Upper lobe of left lung (tissue), 4 donors: ENCODE results near the gene BPTF.

ENCODE experiments used
- EP300 ChIP-seq, 4 donors: sonication (generic); formaldehyde crosslinking; IDR thresholded peaks; one replicate each; pipeline ENCODE4 v1.5.1; 2017; ENCODE audit warnings: antibody characterized with exemption in 4 of 4, control low read depth in 2 of 4
- POLR2A ChIP-seq, 4 donors: fragments of 450-650 bp; IDR thresholded peaks; one replicate each; pipeline ENCODE4 v1.5.1; 2016 to 2017; ENCODE audit warnings: antibody characterized with exemption in 4 of 4, mild to moderate bottlenecking in 2 of 4
- POLR2AphosphoS5 ChIP-seq, 2 donors: sonication (generic); formaldehyde crosslinking; IDR thresholded peaks; one replicate each; pipeline ENCODE4 v1.5.1; 2017; ENCODE audit warnings: antibody characterized with exemption in 2 of 2
- TF ChIP-seq, protein P1 (sequence below), 6 experiments: fragments of 450-650 bp in 4 of 6; fragments of 200-600 bp in 2 of 6; sonication (generic) in 2 of 6; IDR thresholded peaks; one replicate each; pipeline ENCODE4 v1.5.1; 2016 to 2019; ENCODE audit warnings: antibody characterized with exemption in 6 of 6

DNA sequence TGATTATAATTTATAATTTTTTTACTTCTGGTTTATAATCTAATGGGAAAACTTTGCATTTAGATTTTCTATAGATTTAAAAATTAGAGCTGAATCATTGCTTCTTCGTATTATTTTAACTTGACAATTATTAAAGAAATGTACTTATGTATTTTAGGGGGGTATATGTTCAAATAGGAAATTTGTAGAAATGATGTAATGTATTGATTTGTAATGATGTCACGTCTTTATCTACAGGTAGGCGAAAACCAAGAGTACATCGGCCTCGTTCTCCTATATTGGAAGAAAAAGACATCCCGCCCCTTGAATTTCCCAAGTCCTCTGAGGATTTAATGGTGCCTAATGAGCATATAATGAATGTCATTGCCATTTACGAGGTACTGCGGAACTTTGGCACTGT is 28.4 kb downstream of the BPTF start:
- TF ChIP-seq, protein P1, sequence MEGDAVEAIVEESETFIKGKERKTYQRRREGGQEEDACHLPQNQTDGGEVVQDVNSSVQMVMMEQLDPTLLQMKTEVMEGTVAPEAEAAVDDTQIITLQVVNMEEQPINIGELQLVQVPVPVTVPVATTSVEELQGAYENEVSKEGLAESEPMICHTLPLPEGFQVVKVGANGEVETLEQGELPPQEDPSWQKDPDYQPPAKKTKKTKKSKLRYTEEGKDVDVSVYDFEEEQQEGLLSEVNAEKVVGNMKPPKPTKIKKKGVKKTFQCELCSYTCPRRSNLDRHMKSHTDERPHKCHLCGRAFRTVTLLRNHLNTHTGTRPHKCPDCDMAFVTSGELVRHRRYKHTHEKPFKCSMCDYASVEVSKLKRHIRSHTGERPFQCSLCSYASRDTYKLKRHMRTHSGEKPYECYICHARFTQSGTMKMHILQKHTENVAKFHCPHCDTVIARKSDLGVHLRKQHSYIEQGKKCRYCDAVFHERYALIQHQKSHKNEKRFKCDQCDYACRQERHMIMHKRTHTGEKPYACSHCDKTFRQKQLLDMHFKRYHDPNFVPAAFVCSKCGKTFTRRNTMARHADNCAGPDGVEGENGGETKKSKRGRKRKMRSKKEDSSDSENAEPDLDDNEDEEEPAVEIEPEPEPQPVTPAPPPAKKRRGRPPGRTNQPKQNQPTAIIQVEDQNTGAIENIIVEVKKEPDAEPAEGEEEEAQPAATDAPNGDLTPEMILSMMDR (IDR thresholded peaks at IDR 0.05), result no peak
- TF ChIP-seq EP300 (IDR thresholded peaks at IDR 0.05) (no peak), POLR2A (IDR thresholded peaks at IDR 0.05) (no peak), POLR2AphosphoS5 (IDR thresholded peaks at IDR 0.05) (no peak)
